ENCODE measurements around the gene STMN3.

The STMN3 gene

DNA sequence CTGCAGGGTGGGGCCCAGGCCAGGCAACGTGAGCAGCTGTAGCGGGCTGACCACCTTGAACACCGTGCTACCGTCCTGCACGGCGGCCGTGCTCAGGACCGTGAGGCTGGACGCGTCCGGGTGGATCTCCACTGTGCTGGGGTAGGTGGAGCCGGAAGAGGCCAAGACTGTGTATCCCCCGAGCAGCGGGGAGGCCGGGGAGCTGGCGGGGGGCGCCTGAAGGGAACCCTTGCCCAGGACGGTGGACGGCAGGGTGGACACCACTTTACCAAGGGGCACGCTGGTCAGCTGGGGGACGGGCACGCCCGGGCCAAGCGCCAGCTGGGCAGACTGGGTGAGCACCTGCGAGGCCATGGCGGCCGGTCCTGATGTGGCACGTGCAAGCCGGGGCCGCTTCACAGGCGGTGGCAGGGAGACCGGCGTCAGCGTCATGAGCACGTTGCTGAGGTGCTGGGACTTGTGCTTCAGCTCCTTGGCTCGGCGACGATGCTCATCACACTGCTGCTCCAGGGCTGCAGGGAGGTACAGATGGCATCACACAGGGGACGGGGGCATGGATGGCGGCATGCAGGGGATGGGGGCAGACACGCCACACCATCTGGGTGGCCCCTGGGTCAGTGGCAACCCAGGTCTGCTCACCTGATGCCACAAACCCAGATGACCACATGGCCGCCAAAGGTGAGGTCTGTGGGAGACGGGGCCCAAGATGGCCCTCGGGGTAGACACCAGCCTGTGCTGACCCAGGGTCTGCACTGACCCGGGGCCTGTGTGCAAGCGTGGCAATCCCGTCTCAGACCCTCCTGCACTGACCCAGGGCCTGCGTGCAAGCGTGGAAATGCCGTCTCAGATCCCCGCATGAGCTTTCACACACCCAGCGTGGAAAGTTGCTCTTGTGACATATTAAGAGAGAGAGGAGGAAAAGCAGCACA, 62.7 kb downstream of the STMN3 start:
- in situ Hi-C loops (cut with MboI; ENCODE audit: low sequenced_read_pairs), result no loop called here

All from HL-60/S4 treated with phorbol 12-myristate 13-acetate at 8.2 ng/mL for 4 days and 3 days (cell line).